Measurements from ENCODE around the gene VASH1.

DNA sequence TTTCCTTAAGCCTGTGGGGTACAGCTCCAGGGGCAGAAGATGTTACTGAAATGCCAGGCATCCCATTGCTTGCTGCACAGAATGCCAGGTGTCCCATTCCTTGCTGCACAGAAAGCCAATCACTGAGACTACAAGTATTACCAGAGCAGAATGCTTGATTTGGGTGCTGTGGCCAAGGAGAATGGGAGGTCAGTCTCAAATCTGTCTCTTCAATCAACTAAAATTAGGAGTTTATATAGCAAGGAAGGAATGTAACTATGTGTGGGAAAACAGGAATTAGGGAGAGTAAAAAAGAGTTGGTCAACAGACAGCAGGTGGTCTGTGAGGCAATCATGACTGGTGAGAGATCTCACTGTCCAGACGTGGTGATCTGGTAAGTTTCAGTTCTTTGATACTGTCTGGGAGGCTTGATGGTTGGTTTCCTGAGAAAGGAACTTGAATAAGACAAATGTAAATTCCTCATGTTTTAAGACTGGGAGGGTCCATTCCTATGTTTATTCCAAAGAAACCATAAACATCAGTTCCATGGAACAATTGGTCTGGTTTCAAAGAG is 31.2 kb upstream of the VASH1 start:
- no peak for TF ChIP-seq CTCF (IDR thresholded peaks at IDR 0.05)
- TF ChIP-seq POLR2A (IDR thresholded peaks at IDR 0.05), result no peak
